Endothelial cell of umbilical vein (primary cell): ENCODE measurements around the gene ZNF526. TPM values are rescaled to one million over a fixed set of nuclear protein-coding genes. Genes with fewer than 3 reads are reported as not detected.

ENCODE experiments used
- BruUV-seq: library from RNA; stranded (reverse); fragments of 400-500 nt; replicated peaks from 2 replicates; lab custom pipeline; 2021; lab: Mats Ljungman, UMichigan
- CTCF ChIA-PET: fragments of 300-600, 350-600 bp; sonication (Branson Sonifier 250); formaldehyde crosslinking; loops from one replicate; lab custom pipeline; 2021; ENCODE audit warnings: antibody characterized with exemption, inconsistent platforms; lab: Charles Lee
- POLR2A ChIA-PET: fragments of 300-600, 350-600 bp; sonication (Branson Sonifier 250); formaldehyde crosslinking; loops from one replicate; lab custom pipeline; 2021; ENCODE audit warnings: antibody characterized with exemption, inconsistent platforms; lab: Charles Lee
- DNase-seq: peaks from one replicate; pipeline ENCODE4 v3.0.0-alpha.2; 2011; ENCODE audit warnings: low read depth, low spot score
- FAIRE-seq: peaks from 2 replicates; lab custom pipeline; 2011; peaks lifted over from hg19 to GRCh38; lab: Jason Lieb, UNC
- H2AFZ ChIP-seq: 2 replicates; pipeline ENCODE4 v1.6.0; 2012; ENCODE audit warnings: low read depth, low read length, control low read depth, inconsistent platforms
- H3K27ac ChIP-seq: 2 replicates; pipeline ENCODE4 v1.5.1; 2011; ENCODE audit warnings: low read depth, mild to moderate bottlenecking, control low read depth, low read length, moderate library complexity; ENCODE audit not compliant: insufficient read depth
- H3K27me3 ChIP-seq, 2 experiments: 2 replicates each; pipeline versions ENCODE4 v1.6.0 to v1.6.1; 2011; ENCODE audit warnings: low read length in 2 of 2, mixed read lengths in 1 of 2; ENCODE audit not compliant: control insufficient read depth in 2 of 2, insufficient read depth in 2 of 2
- H3K36me3 ChIP-seq, 2 experiments: 2 replicates in 1 of 2; 3 replicates in 1 of 2; pipeline ENCODE4 v1.5.1; 2011; ENCODE audit warnings: low read length in 2 of 2, mild to moderate bottlenecking in 1 of 2, moderate library complexity in 1 of 2; ENCODE audit not compliant: control insufficient read depth in 2 of 2, insufficient read depth in 2 of 2; ENCODE audit errors: extremely low read depth in 1 of 2
- H3K4me1 ChIP-seq: 3 replicates; pipeline ENCODE4 v1.5.1; 2011; ENCODE audit warnings: mild to moderate bottlenecking, low read length; ENCODE audit not compliant: control insufficient read depth, insufficient read depth; ENCODE audit errors: extremely low read depth
- H3K4me2 ChIP-seq: 2 replicates; pipeline ENCODE4 v1.6.1; 2011; ENCODE audit warnings: low read length, control low read depth, mixed read lengths; ENCODE audit not compliant: insufficient read depth
- H3K4me3 ChIP-seq, 3 experiments: fragments of 200-600 bp in 1 of 3; sonication (generic), shearing (Covaris generic) in 1 of 3; replicated peaks in 1 of 3; 2 replicates each; pipeline ENCODE4 v1.5.1; 2011 to 2016; ENCODE audit warnings: control low read depth in 3 of 3, low read length in 3 of 3, mild to moderate bottlenecking in 2 of 3, inconsistent platforms in 1 of 3, low read depth in 1 of 3, moderate library complexity in 1 of 3; ENCODE audit not compliant: insufficient read depth in 1 of 3
- H3K79me2 ChIP-seq: 2 replicates; pipeline ENCODE4 v1.6.0; 2012; ENCODE audit warnings: low read length, inconsistent platforms; ENCODE audit not compliant: control insufficient read depth, insufficient read depth
- H3K9ac ChIP-seq: replicated peaks from 2 replicates; pipeline ENCODE3; 2011; ENCODE audit warnings: low read length, control low read depth; ENCODE audit not compliant: insufficient read depth; ENCODE audit errors: extremely low read depth
- H3K9me1 ChIP-seq: replicated peaks from 3 replicates; pipeline ENCODE4 v1.6.0; 2011; ENCODE audit warnings: mild to moderate bottlenecking, low read length; ENCODE audit not compliant: control insufficient read depth, insufficient read depth; ENCODE audit errors: extremely low read depth
- H3K9me3 ChIP-seq: replicated peaks from 2 replicates; pipeline ENCODE4 v1.5.1; 2012; ENCODE audit warnings: low read length, inconsistent platforms; ENCODE audit not compliant: control insufficient read depth, insufficient read depth
- H4K20me1 ChIP-seq: replicated peaks from 2 replicates; pipeline ENCODE3; 2011; ENCODE audit warnings: mild to moderate bottlenecking, low read length; ENCODE audit not compliant: control insufficient read depth, insufficient read depth; ENCODE audit errors: extremely low read depth
- EZH2 ChIP-seq: IDR thresholded peaks from 2 replicates; pipeline ENCODE4 v1.6.1; 2012; ENCODE audit warnings: borderline replicate concordance, low read depth, mild to moderate bottlenecking, moderate library complexity, low read length, inconsistent platforms; ENCODE audit not compliant: severe bottlenecking
- FOS ChIP-seq: IDR thresholded peaks from 2 replicates; pipeline ENCODE4 v1.6.1; 2011; ENCODE audit warnings: mild to moderate bottlenecking, low read length, moderate library complexity, borderline replicate concordance; ENCODE audit not compliant: insufficient read depth
- GATA2 ChIP-seq: IDR thresholded peaks from 2 replicates; pipeline ENCODE4 v1.7.0; 2011; ENCODE audit warnings: low read depth, mild to moderate bottlenecking, moderate library complexity, mixed read lengths, low read length; ENCODE audit not compliant: insufficient read length, insufficient read depth
- JUN ChIP-seq: IDR thresholded peaks from 2 replicates; pipeline ENCODE4 v1.6.1; 2011; ENCODE audit warnings: borderline replicate concordance, low read depth; ENCODE audit not compliant: insufficient read length, insufficient read depth
- MYC ChIP-seq: IDR thresholded peaks from one replicate; pipeline ENCODE4 v1.6.1; 2011; ENCODE audit warnings: mild to moderate bottlenecking, low read depth, low read length
- POLR2A ChIP-seq: IDR thresholded peaks from 2 replicates; pipeline ENCODE4 v1.6.1; 2012; ENCODE audit warnings: low read depth, mild to moderate bottlenecking, control low read depth, low read length
- POLR2AphosphoS5 ChIP-seq: IDR thresholded peaks from 2 replicates; pipeline ENCODE4 v1.6.1; 2012; ENCODE audit warnings: low read depth, mild to moderate bottlenecking, control low read depth, low read length, moderate library complexity; ENCODE audit not compliant: insufficient read depth
- dilution Hi-C: fragments of 300-500 bp; cut with MboI; formaldehyde crosslinking; loops from one replicate; pipeline ENCODE4 v1.15.0; 2019; ENCODE audit warnings: low sequenced_read_pairs; ENCODE audit not compliant: extremely low pct_ligation_motif_present
- intact Hi-C: fragments of 100-400 bp; cut with micrococcal nuclease; formaldehyde crosslinking; loops from one replicate; pipeline ENCODE4 v1.10.0; 2022
- polyA plus RNA-seq, 4 experiments: library from polyadenylated mRNA; depleted of rRNA in 3 of 4; stranded (reverse) in 3 of 4; unstranded in 1 of 4; fragments of >200 nt; gene quantifications; 2 replicates each; pipeline versions ENCODE4 v1.2.1 to v1.2.3, GENCODE V29; 2011 to 2012; ENCODE audit warnings: missing spikeins in 1 of 4
- total RNA-seq: library from RNA; stranded (reverse); gene quantifications from 2 replicates; pipeline ENCODE4 v1.2.3, GENCODE V29; 2021
- TF ChIP-seq, protein P1 (sequence below), 2 donors: IDR thresholded peaks; 1 replicate in 1 of 2; 2 replicates in 1 of 2; pipeline ENCODE4 v1.5.1; 2011; ENCODE audit warnings: low read length in 2 of 2, mild to moderate bottlenecking in 2 of 2, moderate library complexity in 2 of 2, control low read depth in 1 of 2, inconsistent platforms in 1 of 2, low read depth in 1 of 2; ENCODE audit not compliant: insufficient read depth in 1 of 2; ENCODE audit errors: extremely low read depth in 1 of 2
- TF ChIP-seq, protein P2 (sequence below): IDR thresholded peaks from 2 replicates; pipeline ENCODE4 v1.6.1; 2011; ENCODE audit not compliant: insufficient read depth, insufficient read length

ZNF526 gene
- total and polyA plus RNA-seq, 2 donors (not counting 3 experiments of a cell fraction or from before 2014, with no cell fraction given), result 6.5 to 13.3 TPM

DNA sequence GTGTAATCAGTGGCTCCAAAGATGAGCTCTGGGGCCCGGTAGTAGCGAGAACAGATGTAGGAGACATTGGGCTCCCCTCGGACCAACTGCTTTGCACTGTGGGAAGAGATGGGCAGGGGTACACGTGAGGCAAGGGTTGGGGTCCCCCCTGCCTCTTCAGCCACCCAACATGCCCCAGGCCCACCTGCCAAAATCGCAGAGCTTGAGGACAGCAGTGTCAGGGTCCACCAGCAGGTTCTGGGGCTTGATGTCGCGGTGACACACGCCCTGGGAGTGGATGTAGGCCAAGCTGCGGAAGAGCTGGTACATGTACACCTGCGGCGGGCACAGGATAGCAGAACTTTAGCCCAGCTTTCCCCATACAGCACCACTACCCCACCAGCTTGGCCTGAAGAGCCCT, 14.3 kb downstream of the ZNF526 start:
- Histone ChIP-seq H3K79me2 (peaks cover 9% of the 10 kb centered on the region), H2AFZ (no peak overlapping the region), H3K4me3 (no peak overlapping the region), H3K9me3 (no peaks in the 10 kb centered on the region), H3K9me1 (no peaks in the 10 kb centered on the region), H3K36me3 (peaks cover 12 to 54% of the 10 kb centered on the region in 2 experiments), H3K27me3 (no peaks in the 10 kb centered on the region), H3K9ac (no peak overlapping the region), H3K27ac (no peak overlapping the region), H3K4me1 (no peaks in the 10 kb centered on the region), H3K4me2 (no peak overlapping the region), H4K20me1 (no peaks in the 10 kb centered on the region)
- ChIA-PET CTCF (interaction anchor here (1.2 kb wide), 1 partner anchor 126 kb away, joined by 4 read pairs; no protein-coding TSS in a partner anchor), POLR2A (interaction anchor here (1.8 kb wide), 1 partner anchor 9 kb away, joined by 3 read pairs; no protein-coding TSS in a partner anchor)
- no TSS peak for BruUV-seq
- dilution Hi-C loops, result no loop called here
- FAIRE-seq, result no peak
- TF ChIP-seq POLR2AphosphoS5, result no peak
- no peak for TF ChIP-seq GATA2
- TF ChIP-seq, protein P1, sequence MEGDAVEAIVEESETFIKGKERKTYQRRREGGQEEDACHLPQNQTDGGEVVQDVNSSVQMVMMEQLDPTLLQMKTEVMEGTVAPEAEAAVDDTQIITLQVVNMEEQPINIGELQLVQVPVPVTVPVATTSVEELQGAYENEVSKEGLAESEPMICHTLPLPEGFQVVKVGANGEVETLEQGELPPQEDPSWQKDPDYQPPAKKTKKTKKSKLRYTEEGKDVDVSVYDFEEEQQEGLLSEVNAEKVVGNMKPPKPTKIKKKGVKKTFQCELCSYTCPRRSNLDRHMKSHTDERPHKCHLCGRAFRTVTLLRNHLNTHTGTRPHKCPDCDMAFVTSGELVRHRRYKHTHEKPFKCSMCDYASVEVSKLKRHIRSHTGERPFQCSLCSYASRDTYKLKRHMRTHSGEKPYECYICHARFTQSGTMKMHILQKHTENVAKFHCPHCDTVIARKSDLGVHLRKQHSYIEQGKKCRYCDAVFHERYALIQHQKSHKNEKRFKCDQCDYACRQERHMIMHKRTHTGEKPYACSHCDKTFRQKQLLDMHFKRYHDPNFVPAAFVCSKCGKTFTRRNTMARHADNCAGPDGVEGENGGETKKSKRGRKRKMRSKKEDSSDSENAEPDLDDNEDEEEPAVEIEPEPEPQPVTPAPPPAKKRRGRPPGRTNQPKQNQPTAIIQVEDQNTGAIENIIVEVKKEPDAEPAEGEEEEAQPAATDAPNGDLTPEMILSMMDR (IDR thresholded peaks at IDR 0.05; ENCODE audit: extremely low read depth in 1 of 2, insufficient read depth in 1 of 2, low read depth in 1 of 2, low read length in 2 of 2), result no peak
- no peak for DNase-seq
- intact Hi-C loops, result no loop called here

- dilution Hi-C loops, result no loop called here
- no peak overlapping the region for H2AFZ ChIP-seq
- intact Hi-C loops, result no loop called here
- DNase-seq, result no peak
- no peaks in the 10 kb centered on the region for H3K9me1 ChIP-seq
- H3K4me2 ChIP-seq, result no peak overlapping the region
- H4K20me1 ChIP-seq, result no peaks in the 10 kb centered on the region
- H3K27ac ChIP-seq, result no peak overlapping the region
- TF ChIP-seq POLR2A (no peak), POLR2AphosphoS5 (no peak), JUN (no peak), FOS (no peak), MYC (no peak), EZH2 (no peak), GATA2 (no peak)
- TF ChIP-seq, protein P1 (IDR thresholded peaks at IDR 0.05; ENCODE audit: extremely low read depth in 1 of 2, insufficient read depth in 1 of 2, low read depth in 1 of 2, low read length in 2 of 2), result no peak
- TF ChIP-seq, protein P2, sequence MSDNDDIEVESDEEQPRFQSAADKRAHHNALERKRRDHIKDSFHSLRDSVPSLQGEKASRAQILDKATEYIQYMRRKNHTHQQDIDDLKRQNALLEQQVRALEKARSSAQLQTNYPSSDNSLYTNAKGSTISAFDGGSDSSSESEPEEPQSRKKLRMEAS, result no peak
- H3K4me1 ChIP-seq, result no peaks in the 10 kb centered on the region
- ChIA-PET POLR2A (no interaction called here), CTCF (interaction anchor here (1.2 kb wide), 1 partner anchor 127 kb away, joined by 4 read pairs; no protein-coding TSS in a partner anchor)
- peaks cover 14% of the 10 kb centered on the region for H3K79me2 ChIP-seq
- BruUV-seq, result no TSS peak
- H3K4me3 ChIP-seq, result no peak overlapping the region
- H3K36me3 ChIP-seq, result peaks cover 9 to 51% of the 10 kb centered on the region in 2 experiments
- no peak overlapping the region for H3K9ac ChIP-seq
- FAIRE-seq, result no peak
- H3K27me3 ChIP-seq, result no peaks in the 10 kb centered on the region
- H3K9me3 ChIP-seq, result no peaks in the 10 kb centered on the region
Observed at GRCh38 chr19:42235181-42235580, 15.1 kb downstream of the ZNF526 start.
